T-helper 1 cell (primary cell): ENCODE results near the gene PCDHA4.
"Not testable (repeated sequence)": the region's sequence is repeated elsewhere in the genome, so short reads cannot be mapped to it uniquely, and the experiment has no call there.

Experiments
- DNase-seq, 5 donors: peaks; one replicate each; pipeline ENCODE4 v3.0.0-alpha.2; 2012 to 2020
- total RNA-seq, 4 donors: gene quantifications; one replicate each; lab custom pipeline; 2026; lab: John Stamatoyannopoulos, UW

Gene PCDHA4
- total RNA-seq, result 0 reads per million in 4 donors

DNA sequence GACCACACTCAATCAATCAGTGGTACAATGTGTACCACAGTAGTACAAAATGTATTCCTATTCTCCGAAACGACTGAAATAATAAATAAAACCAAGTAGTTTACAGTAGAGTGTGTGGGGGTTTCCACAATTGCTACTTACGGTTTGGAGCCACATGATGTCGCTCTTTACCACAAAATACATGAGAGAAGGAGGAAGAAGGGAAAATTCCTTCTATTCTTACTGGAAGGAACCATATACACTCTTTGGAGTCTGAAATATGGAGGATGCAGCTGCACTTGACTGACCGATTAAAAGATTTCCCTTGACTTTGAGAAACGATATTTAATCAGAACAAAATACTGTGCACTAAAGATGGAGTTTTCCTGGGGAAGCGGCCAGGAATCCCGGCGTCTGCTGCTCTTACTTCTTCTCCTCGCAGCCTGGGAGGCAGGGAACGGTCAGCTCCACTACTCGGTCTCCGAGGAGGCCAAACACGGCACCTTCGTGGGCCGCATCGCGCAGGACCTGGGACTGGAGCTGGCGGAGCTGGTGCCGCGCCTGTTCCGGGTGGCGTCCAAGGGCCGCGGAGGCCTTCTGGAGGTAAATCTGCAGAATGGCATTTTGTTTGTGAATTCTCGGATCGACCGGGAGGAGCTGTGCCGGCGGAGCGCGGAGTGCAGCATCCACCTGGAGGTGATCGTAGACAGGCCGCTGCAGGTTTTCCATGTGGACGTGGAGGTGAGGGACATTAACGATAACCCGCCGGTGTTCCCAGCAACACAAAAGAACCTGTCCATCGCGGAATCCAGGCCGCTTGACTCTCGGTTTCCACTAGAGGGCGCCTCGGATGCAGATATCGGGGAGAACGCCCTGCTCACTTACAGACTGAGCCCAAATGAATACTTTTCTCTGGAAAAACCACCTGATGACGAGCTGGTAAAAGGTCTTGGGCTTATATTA is at the start of gene PCDHA4:
Gene PCDHA4, plus strand, starts transcription at position 235 of the 942 bp plus-strand sequence.
- DNase-seq, result no peak

DNA sequence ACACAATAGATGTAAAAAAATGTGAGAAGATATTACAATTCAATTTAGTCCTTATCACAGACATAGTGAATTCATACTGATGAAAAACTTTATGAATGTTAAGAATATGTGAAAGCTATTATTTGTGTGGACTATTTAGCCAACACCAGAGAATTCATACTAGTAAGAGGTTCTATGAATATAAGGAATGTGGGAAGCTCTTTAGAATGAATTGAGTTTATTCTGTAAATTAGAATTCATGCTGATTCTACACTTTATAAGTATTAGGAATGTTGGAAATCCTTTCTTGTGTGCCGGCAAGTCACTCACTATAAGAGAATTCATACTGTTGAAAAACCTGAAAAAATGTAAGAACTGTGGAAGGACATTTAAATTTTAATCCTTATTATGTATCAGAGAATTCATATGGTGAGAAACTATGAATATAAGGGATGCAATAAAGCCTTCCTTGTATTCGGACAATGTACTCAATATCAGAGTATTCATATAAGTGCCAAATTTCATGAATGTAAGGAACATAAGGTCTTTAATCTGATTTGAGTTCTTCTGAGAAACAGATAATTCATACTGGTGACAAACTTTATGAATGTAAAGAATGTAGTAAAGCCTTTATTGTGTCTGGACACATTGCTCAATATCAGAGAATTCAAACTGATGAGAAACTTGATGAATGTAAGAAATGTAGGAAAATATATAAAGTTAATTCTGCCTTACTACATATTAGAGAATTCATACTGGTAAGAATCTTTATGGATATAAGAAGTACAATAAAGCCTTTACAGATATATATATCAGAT is 42.5 kb upstream of the PCDHA4 start:
- no peak for DNase-seq

DNA sequence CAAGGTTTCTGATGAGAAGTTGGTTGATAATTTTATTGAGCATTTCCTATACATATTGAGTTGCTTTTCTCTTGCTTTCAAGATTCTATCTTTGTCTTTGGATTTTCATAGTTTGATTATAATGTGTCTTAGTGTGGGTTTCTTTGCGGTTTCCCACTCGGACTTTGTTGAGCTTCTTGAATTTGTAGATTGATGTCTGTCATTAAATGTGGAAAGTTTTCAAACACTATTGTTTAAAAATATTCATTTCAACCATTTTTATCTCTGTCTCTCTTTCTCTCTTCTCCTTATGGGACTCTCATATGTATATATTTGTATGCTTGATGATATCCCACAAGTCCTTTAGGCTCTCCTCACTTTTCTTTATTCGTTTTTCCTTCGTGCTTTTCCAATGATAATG is 39.4 kb upstream of the PCDHA4 start:
- no peak for DNase-seq

DNA sequence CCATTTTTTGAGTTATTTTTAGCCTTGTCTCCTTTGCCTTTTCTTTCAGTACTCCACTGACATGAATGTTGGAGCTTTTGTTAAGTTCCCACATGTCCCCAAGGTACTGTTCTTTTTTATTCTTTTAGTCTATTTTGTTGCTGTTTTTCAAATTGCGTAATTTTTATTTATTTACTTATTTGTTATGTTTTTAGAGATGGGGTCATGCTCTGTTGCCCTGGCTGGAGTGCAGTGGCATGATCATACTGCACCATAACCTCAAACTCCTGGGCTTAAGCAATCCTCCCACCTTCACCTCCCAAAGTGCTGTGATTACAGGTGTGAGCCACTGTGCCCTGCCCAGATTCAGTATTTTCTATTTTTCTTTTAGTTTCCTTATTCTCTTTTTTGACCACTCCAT is 26.4 kb upstream of the PCDHA4 start:
- no peak for DNase-seq

DNA sequence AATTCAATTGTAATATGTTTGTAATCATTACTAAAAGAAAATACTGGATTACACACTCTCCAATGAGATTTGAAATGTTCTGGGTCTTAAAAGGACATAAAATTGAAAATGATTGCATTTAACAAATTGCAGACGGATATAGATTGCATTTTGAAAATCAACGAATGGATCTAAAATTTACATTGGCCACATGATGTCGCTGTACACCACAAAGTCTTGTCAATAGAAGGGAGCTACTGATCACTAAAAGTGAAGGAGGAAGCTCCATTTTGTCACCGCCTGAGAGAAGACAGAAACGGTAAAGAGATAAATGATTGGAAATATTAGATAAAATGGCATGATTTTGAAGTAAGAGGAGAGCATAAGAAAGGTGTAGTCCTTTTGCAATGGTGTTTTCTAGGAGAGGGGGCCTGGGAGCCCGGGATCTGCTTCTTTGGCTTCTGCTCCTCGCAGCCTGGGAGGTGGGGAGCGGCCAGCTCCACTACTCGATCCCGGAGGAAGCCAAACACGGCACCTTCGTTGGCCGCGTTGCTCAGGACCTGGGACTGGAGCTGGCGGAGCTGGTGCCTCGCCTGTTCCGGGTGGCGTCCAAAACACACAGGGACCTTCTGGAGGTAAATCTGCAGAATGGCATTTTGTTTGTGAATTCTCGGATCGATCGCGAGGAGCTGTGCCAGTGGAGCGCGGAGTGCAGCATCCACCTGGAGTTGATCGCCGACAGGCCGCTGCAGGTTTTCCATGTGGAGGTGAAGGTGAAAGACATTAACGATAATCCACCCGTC is 20.8 kb upstream of the PCDHA4 start, which contains the start of gene PCDHA1:
Gene PCDHA1, plus strand, starts transcription at position 236 of the 782 bp plus-strand sequence.
- DNase-seq, result no peak

DNA sequence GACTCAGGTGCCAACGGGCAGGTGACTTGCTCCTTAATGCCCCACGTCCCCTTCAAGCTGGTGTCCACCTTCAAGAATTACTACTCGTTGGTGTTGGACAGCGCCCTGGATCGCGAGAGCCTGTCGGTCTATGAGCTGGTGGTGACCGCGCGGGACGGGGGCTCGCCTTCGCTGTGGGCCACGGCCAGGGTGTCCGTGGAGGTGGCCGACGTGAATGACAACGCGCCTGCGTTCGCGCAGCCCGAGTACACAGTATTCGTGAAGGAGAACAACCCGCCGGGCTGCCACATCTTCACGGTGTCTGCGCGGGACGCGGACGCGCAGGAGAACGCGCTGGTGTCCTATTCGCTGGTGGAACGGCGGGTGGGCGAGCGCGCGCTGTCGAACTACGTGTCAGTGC is 19.4 kb upstream of the PCDHA4 start:
- DNase-seq, result not testable (repeated sequence)

DNA sequence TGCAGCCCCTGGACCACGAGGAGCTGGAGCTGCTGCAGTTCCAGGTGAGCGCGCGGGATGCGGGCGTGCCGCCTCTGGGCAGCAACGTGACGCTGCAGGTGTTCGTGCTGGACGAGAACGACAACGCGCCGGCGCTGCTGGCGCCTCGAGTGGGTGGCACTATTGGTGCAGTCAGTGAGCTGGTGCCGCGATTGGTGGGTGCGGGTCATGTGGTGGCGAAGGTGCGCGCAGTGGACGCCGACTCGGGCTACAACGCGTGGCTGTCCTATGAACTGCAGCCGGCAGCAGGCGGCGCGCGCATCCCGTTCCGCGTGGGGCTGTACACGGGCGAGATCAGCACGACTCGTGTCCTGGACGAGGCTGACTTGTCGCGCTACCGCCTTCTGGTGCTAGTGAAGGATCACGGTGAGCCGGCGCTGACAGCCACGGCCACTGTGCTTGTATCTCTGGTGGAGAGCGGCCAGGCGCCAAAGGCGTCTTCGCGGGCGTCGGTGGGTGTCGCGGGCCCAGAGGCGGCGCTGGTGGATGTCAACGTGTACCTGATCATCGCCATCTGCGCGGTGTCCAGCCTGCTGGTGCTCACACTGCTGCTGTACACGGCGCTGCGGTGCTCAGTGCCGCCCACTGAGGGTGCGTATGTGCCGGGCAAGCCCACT is 18.9 kb upstream of the PCDHA4 start:
- DNase-seq, result not testable (repeated sequence)

DNA sequence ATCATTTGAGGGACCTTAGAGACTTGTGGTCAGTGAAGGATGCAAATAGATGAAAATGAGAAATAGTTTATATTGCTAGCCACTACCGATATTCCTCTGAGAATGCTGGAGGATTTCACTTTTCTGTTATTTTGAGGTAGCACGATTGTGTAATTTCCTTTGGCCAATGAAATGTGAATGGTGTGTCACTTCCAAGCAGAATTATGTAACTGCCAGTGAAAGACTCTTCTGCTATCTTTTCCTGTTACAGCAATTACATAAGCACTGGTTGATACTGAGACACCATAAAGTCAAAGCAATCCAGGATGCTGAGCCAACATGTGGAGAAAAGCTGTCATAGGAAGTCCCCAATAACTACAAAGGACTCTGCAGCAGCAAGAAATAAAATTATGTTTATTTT is 15.8 kb upstream of the PCDHA4 start:
- no peak for DNase-seq

DNA sequence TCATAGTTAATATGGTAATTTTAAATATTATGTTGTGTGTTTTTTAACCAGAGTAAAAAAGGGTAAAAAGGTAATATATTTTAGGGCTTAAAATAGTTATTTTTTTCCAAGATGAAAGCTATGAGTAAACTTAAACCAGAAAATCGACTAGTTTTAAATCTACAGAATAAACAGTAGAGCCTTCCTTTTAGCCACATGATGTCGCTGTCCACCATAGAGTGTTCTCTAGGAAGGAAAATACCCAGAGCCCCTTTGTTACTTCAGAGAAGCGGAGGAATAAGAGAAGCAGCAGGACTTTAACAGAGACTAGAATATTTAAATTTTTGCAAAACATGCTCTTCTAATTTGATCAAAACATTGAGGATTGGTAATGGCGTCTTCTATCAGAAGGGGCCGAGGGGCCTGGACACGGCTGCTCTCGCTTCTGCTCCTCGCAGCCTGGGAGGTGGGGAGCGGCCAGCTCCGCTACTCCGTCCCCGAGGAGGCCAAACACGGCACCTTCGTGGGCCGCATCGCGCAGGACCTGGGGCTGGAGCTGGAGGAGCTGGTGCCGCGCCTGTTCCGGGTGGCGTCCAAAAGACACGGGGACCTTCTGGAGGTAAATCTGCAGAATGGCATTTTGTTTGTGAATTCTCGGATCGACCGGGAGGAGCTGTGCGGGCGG is 12.1 kb upstream of the PCDHA4 start, which contains the start of gene PCDHA2:
Gene PCDHA2, plus strand, starts transcription at position 258 of the 664 bp plus-strand sequence.
- DNase-seq, result no peak

DNA sequence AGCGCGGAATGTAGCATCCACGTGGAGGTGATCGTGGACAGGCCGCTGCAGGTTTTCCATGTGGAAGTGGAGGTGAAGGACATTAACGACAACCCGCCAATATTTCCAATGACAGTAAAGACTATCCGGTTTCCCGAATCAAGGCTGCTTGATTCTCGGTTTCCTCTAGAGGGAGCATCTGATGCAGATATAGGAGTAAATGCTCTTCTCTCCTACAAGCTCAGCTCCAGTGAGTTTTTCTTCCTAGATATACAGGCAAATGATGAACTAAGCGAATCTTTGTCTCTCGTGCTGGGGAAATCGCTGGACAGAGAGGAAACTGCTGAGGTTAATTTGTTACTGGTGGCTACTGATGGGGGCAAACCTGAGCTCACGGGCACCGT is 11.6 kb upstream of the PCDHA4 start:
- no peak for DNase-seq

DNA sequence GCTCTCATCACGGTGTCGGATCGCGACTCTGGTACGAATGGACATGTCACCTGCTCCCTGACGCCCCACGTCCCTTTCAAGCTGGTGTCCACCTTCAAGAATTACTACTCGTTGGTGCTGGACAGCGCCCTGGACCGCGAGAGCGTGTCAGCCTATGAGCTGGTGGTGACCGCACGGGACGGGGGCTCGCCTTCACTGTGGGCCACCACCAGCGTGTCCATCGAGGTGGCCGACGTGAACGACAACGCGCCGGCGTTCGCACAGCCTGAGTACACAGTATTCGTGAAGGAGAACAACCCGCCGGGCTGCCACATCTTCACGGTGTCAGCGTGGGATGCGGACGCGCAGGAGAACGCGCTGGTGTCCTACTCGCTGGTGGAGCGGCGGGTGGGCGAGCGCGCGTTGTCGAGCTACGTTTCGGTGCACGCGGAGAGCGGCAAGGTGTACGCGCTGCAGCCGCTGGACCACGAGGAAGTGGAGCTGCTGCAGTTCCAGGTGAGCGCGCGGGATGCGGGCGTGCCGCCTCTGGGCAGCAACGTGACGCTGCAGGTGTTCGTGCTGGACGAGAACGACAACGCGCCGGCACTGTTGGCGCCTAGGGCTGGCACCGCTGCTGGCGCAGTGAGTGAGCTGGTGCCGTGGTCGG is 10.7 kb upstream of the PCDHA4 start:
- not testable (repeated sequence) for DNase-seq

DNA sequence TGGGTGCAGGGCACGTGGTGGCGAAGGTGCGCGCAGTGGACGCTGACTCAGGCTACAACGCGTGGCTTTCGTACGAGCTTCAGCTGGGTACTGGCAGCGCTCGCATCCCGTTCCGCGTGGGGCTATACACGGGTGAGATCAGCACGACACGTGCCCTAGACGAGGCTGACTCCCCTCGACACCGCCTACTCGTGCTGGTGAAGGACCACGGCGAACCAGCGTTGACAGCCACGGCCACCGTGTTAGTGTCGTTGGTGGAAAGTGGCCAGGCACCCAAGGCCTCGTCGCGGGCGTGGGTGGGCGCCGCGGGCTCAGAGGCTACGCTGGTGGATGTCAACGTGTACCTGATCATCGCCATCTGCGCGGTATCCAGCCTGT is 10.2 kb upstream of the PCDHA4 start:
- no peak for DNase-seq

DNA sequence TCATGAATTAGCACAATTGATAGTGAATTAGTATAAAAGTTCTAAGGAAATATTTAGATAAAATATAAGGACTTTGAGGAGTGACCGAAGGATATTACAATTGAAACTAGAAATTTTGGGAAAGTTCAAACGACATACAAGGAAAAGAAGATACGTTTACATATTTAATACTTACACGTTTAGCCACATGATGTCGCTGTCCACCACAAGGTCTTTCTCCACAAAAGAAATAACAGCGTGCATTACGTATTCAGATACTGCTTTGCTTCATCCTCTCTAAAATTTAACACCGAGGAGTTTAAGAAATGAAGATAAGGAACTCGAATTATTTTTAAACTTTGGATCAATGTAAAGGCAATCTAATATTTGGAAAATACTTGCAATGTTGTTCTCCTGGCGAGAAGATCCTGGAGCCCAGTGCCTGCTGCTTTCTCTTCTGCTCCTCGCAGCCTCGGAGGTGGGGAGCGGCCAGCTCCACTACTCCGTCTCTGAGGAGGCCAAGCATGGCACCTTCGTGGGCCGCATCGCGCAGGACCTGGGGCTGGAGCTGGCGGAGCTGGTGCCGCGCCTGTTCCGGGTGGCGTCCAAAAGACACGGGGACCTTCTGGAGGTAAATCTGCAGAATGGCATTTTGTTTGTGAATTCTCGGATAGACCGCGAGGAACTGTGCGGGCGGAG is 5.9 kb upstream of the PCDHA4 start, which contains the start of gene PCDHA3:
Gene PCDHA3, plus strand, starts transcription at position 242 of the 678 bp plus-strand sequence.
- DNase-seq, result no peak

DNA sequence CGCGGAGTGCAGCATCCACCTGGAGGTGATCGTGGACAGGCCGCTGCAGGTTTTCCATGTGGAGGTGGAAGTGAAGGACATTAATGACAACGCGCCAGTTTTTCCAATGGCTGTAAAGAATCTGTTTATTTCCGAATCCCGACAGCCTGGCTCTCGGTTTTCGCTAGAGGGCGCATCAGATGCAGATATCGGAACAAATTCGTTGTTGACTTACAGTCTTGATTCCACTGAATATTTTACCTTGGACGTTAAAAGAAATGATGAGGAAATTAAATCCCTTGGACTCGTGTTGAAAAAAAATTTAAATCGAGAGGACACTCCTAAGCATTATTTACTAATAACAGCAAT is 5.4 kb upstream of the PCDHA4 start:
- no peak for DNase-seq

DNA sequence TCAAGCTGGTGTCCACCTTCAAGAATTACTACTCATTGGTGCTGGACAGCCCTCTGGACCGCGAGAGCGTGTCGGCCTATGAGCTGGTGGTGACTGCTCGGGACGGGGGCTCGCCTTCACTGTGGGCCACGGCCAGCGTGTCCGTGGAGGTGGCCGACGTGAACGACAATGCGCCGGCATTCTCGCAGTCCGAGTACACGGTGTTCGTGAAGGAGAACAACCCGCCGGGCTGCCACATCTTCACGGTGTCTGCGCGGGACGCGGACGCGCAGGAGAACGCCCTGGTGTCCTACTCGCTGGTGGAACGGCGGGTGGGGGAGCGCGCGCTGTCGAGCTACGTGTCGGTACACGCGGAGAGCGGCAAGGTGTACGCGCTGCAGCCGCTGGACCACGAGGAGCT is 4.5 kb upstream of the PCDHA4 start:
- not testable (repeated sequence) for DNase-seq

DNA sequence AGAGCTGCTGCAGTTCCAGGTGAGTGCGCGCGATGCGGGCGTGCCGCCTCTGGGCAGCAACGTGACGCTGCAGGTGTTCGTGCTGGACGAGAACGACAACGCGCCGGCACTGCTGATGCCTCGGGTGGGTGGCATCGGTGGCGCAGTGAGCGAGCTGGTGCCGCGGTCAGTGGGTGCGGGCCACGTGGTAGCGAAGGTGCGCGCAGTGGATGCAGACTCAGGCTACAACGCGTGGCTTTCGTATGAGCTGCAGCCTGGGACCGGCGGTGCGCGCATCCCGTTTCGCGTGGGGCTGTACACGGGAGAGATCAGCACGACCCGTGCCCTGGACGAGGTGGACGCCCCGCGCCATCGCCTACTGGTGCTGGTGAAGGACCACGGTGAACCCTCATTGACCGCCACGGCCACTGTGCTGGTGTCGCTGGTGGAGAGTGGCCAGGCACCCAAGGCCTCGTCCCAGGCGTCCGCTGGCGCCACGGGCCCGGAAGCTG is 4.0 kb upstream of the PCDHA4 start:
- no peak for DNase-seq

DNA sequence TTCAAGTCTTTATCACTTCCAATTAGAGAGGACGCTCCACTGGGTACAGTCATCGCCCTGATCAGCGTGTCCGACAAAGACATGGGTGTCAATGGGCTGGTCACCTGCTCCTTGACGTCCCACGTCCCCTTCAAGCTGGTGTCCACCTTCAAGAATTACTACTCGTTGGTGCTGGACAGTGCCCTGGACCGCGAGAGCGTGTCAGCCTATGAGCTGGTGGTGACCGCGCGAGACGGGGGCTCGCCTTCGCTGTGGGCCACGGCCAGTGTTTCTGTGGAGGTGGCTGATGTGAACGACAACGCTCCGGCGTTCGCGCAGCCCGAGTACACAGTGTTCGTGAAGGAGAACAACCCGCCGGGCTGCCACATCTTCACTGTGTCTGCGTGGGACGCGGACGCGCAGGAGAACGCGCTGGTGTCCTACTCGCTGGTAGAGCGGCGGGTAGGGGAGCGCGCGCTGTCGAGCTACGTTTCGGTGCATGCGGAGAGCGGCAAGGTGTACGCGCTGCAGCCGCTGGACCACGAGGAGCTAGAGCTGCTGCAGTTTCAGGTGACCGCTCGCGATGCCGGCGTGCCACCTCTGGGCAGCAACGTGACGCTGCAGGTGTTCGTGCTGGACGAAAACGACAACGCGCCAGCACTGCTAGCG is 1.5 kb downstream of the PCDHA4 start:
- not testable (repeated sequence) for DNase-seq

DNA sequence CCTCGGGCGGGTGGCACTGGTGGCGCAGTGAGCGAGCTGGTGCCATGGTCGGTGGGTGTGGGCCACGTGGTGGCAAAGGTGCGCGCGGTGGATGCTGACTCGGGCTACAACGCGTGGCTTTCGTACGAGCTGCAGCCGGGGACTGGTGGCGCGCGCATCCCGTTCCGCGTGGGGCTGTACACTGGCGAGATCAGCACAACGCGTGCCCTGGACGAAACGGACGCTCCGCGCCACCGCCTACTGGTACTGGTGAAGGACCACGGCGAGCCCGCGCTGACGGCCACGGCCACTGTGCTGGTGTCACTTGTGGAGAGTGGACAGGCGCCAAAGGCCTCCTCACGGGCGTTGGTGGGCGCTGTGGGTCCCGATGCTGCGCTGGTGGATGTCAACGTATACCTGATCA is 2.0 kb downstream of the PCDHA4 start:
- no peak for DNase-seq

DNA sequence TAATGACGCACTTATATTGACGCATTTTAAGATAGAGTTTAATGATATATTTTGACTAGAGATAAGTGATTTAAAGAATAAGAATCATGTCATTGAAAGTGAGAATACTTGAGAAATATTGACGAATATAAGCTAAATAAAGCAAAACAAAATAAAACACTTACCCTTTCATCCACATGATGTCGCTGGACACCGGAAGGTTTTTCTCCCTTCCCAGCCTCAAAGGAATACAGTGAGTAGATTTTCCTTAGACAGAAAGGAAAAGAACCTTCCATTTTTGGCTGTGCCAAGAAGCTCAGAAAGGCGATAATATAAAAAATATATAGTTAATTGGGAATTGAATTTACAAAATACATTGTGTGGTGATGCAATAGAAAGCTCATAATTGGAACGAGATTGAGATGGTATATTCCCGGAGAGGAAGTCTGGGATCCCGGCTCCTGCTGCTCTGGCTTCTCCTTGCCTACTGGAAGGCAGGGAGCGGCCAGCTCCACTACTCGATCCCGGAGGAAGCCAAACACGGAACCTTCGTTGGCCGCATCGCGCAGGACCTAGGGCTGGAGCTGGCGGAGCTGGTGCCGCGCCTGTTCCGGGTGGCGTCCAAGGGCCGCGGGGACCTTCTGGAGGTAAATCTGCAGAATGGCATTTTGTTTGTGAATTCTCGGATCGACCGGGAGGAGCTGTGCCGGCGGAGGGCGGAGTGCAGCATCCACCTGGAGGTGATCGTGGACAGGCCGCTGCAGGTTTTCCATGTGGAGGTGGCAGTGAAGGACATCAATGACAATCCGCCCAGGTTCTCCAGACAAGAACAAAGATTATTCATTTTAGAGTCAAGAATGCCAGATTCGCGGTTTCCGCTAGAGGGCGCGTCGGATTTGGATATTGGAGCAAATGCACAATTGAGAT is 14.8 kb downstream of the PCDHA4 start, which contains the start of gene PCDHA5:
Gene PCDHA5, plus strand, starts transcription at position 239 of the 906 bp plus-strand sequence.
- no peak for DNase-seq
